Measurements from ENCODE around the gene SPTBN5. TPM values are rescaled to one million over a fixed set of nuclear protein-coding genes. Genes with fewer than 3 reads are reported as not detected.

The SPTBN5 gene
- polyA plus RNA-seq, 1 donor from 2014 or later: 0.01 TPM

GRCh38 chr15:41798607-41799487, 95.0 kb downstream of the SPTBN5 start:
- Histone ChIP-seq H3K79me2 (replicated peaks; ENCODE audit: insufficient read depth, low read length) (no peaks in the 10 kb centered on the region), H3K9me2 (ENCODE audit: insufficient read depth, low read length) (no peaks in the 10 kb centered on the region), H3K9ac (ENCODE audit: low read length) (no peak overlapping the region), H4K20me1 (ENCODE audit: insufficient read depth) (no peaks in the 10 kb centered on the region), H3F3A (ENCODE audit: insufficient read depth, low read length, poor library complexity, severe bottlenecking) (no peaks in the 10 kb centered on the region), H3K4me2 (ENCODE audit: low read length) (no peak overlapping the region), H3K9me3 (ENCODE audit: low read length) (no peaks in the 10 kb centered on the region), H3K27ac (ENCODE audit: low read length) (no peak overlapping the region), H3K4me3 (ENCODE audit: low read length) (no peak overlapping the region), H3K36me3 (ENCODE audit: insufficient read depth, low read length) (no peaks in the 10 kb centered on the region), H2AFZ (ENCODE audit: low read depth, low read length) (no peak overlapping the region), H3K27me3 (ENCODE audit: insufficient read depth, low read depth, low read length) (no peaks in the 10 kb centered on the region)
- no peak for TF ChIP-seq RAD21 (conservative IDR thresholded peaks at IDR 0.05)
- TF ChIP-seq TAF1 (IDR thresholded peaks at IDR 0.05; ENCODE audit: low read depth): no peak

Small RNA genes within 50 kb of the gene (small RNA-seq; reads per million reads assigned to genes)
- 0 to 1.3 (median 0.07) reads per million in 3 experiments for gene JMJD7-PLA2G4B
- gene MIR4310: 0 reads per million in 3 experiments
- gene RNA5SP393: 0 reads per million in 3 experiments

Other genes starting within 250 kb of the SPTBN5 start
- gene MGA, start 233.6 kb downstream of the SPTBN5 start, polyA plus RNA-seq: 10.6 and 13.2 TPM in 2 replicates
- gene MAPKBP1, start 119.6 kb downstream of the SPTBN5 start, polyA plus RNA-seq: 30.3 and 39.9 TPM in 2 replicates
- 14.0 and 19.8 TPM in 2 replicates for gene JMJD7, start 66.0 kb downstream of the SPTBN5 start, polyA plus RNA-seq
- gene PLA2G4B, start 55.2 kb downstream of the SPTBN5 start, polyA plus RNA-seq: 11.3 and 26.2 TPM in 2 replicates
- gene EHD4, start 78.5 kb upstream of the SPTBN5 start, polyA plus RNA-seq: 0.09 and 0.34 TPM in 2 replicates
- not detected in 2 replicates for gene PLA2G4E, start 127.0 kb upstream of the SPTBN5 start, polyA plus RNA-seq
- gene PLA2G4D, start 200.5 kb upstream of the SPTBN5 start, polyA plus RNA-seq: not detected in 2 replicates